GM19043 (cell line): ENCODE data around the gene ARCN1.

ENCODE experiments used
- ATAC-seq: cut with Tn5 transposase; IDR thresholded peaks from one replicate; pipeline ENCODE4 v1.9.1; 2021; ENCODE audit warnings: low read depth; ENCODE audit not compliant: unreplicated experiment

The ARCN1 gene

DNA sequence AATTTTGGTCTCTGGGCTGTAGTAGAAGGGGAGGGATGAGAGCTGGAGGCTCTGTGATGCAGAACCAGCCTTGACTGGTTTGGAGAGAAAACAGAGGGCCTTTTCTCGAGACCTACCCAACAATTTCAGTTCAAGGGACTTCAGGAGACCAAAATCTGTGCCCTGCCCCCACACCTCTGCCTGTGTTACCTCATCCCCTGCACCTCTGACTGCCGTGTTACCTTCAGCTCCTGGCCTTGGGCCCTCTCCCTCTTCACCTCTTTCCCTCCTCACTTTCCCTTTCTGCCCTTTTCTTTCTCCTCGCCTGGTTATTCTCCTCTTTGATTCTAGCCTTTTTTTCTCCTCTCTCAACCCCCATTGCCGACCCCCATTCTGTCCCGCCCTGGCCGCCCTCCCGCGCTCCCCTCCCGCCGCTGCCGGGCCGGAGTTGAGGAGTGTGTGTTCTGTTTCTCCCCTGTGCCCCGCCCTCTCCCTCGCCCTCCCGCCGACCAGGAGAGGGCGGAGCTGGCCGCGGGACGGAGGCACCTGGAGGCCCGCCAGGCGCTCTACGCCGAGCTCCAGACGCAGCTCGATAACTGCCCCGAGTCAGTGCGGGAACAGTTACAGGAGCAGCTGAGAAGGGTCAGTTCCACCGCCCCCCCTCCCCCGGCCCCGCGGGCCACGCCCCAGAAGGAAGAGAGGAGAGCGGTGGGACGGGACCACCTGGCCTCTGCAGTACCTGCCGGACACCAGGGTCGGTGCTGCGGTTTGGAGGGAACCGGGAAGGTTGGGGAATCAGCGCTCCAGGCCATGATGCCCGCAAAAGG lies 62.4 kb downstream of the ARCN1 start:
- no peak for ATAC-seq

DNA sequence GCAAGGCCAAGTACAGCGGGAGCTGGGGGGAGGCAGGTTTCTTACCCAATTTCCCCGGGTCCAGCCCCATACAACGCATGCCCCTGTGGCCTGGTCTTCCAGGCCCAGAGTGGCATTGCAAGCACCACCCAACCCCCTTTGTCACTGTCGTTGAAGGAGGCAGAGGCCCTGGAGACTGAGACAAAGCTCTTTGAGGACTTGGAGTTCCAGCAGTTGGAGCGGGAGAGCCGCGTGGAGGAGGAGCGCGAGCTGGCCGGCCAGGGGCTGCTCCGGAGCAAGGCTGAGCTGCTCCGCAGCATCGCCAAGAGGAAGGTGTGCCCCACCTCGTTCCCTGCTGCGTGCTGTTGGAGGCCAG lies 63.0 kb downstream of the ARCN1 start:
- no peak for ATAC-seq

- no peak for ATAC-seq
These were observed 63.4 kb downstream of the ARCN1 start for GRCh38 chr11:118635642-118636041.

DNA sequence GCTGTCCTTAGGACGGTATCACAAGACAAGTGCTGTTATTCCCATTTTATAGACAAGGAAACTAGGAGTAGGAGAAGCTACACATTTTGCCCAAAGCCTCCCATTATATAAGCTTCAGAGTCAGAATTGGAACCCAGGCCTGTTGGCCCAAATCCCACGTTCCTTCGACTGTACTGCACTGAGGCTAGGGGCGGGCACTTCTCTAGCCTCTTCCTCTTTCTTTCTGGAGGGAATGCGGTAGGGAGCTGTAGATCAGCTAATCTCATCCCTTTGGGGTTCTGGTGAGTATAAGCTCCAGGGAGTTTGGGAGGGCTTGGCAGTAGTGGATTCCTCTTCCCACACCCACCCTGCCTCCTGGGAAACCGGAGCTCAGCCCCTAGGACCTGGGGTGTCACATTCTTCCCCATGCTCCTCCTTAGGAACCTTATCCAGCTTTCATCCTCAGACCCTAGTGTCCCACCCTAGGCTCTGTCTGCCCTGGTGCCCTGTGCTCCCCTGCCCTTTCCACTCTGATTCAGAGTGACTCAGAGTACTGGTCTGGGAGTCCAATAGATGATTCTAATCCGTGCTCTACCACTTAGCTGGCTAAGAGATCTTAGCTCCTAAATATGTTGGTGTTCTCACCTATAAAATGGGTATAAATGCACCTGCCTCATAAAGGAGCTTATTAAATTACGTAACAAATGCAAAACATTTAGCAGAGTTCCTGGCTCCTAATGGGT lies 64.5 kb downstream of the ARCN1 start:
- ATAC-seq = no peak

DNA sequence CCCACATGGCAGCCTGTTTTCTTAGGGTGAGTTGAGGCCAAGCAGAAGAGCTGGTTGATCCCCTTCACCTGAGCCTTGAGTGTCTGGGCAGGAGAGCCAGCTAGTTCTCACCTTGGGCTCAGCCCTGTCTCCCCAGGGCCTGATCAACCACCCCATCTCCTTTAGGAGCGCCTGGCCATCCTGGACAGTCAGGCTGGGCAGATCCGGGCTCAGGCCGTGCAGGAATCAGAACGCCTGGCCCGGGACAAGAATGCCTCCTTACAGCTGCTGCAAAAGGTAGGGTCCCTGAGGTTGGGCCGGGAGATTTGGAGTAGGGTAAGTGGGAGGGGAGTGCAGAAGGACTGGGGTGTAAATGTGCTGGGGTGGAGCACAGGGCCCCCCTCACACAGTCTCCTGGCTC lies 66.5 kb downstream of the ARCN1 start:
- no peak for ATAC-seq

DNA sequence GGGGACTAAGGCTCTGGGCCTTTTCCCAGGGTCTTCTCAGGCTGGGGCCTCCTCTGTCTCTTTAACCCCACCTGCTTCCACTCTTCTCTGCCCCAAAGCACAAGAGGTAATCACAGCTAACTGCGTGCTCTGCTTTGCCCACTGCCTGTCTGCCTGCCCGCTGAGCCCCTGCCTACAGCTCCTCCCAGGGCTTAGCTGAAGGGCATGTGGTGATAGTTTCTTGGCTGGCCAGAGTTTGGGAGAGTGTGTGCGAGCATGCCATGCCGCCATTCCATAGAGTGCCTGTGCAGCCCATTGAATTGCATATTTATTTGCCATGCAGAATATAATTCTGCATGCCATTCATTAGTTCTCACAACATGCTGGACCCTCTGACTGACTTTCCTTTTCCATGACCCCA lies 67.7 kb downstream of the ARCN1 start:
- ATAC-seq = no peak

DNA sequence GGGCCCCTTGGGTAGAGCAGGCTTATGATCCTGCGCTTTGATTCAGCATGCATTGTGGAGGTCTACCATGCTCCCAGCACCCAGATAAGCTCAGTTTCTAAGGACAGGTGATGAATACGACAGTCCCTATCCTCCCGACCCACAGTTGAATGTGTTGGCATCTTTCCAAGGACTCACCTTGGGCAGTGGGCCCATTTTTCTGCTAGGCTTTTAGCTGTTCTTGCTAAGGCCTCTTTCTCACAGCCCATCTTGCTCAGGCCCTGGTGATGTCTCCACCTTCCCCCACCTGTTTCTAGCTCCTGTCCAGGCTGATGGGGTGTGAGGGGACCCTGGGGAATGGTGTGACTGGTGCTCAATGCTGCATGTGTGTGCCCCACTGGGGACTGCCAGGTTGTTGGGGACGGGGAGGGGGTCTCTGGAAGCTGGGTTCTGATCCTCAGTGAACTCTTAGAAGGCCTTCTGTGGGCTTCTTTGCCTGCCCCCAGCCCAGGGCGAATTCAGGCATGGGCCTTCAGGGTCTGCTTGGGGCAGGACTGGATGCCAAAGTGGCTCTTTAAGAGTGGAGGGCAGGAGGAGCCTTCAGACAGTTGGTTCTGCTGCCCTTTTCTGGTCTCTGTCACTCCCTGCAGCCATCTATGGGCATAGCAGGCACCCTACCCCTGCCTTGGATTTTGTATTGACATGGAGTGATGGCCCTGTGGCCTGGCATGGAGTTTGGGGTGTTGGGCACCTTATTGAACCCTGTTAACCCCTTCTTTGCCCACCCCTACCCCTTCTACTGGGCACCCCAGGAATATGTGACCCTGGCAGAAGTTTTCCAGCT lies 68.3 kb downstream of the ARCN1 start:
- no peak for ATAC-seq

- no peak for ATAC-seq
These were observed 69.3 kb downstream of the ARCN1 start for GRCh38 chr11:118641397-118642019.

- no peak for ATAC-seq
These were observed 71.2 kb downstream of the ARCN1 start for GRCh38 chr11:118643142-118643994.

DNA sequence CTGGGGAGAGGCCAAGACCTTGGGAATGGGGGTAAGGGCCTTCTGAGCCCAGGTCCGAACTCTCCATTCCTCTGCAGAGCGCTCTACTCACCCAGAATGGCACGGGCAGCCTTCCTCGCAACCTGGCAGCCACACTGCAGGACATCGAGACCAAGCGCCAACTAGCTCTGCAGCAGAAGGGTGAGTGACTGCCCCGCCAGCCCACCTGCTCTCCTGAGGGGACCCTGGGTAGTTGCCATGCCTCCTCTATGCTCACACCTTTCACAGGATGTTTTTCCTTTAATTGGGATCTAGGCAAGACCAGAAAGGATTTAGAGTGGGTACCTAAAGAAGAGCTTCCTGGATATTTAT lies 71.8 kb downstream of the ARCN1 start:
- no peak for ATAC-seq

GRCh38 chr11:118644496-118644895 lies 72.3 kb downstream of the ARCN1 start:
- ATAC-seq = no peak

GRCh38 chr11:118645066-118645715 lies 73.0 kb downstream of the ARCN1 start:
- ATAC-seq = no peak

- no peak for ATAC-seq
These were observed 74.2 kb downstream of the ARCN1 start for GRCh38 chr11:118646393-118646792.

GRCh38 chr11:118648291-118648690 lies 76.1 kb downstream of the ARCN1 start:
- ATAC-seq = no peak

GRCh38 chr11:118649941-118650340 lies 77.7 kb downstream of the ARCN1 start:
- no peak for ATAC-seq

DNA sequence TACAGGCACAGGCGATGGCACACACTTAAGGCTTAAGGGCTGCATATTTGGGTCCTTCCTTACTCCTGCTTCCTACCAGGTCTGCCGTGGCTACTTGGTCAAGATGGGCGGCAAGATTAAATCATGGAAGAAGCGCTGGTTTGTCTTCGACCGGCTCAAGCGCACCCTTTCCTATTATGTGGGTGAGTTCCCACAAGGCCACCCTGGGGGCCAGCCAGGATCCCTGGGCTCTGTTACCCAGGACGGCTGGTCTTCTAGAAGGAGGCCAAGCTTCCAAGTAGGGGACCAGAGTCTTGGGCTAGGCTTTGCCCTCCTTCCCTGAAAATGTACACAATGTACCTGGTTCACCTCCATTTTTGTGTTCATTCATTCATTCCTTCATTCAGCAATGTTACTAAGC lies 78.2 kb downstream of the ARCN1 start:
- no peak for ATAC-seq

DNA sequence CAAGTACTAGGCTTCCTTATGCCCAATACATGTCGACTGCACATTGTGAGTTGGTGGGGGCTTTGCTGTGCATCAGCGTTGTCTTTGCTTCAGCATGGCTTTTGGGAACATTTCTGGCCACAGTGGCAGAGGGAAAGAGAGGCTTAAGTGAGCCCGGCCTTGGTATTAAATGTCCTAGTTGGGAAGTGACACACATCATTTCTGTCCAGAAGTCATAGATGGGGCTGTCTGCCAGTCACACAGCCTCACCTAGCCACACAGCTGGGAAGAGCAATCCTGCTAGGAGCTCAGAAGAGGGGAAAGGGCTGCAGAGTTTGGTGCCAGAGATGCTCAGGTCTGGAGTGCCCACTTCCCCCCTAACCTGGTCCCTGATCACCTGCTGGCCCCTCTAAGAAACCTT lies 79.6 kb downstream of the ARCN1 start:
- no peak for ATAC-seq
